Muscle layer of colon (tissue), 2 donors: Measurements from ENCODE around the gene TMTC1.

Source experiments
- H3K27ac ChIP-seq: one replicate; pipeline ENCODE4 v1.7.0; 2013; ENCODE audit warnings: low read depth, mild to moderate bottlenecking, low read length, moderate library complexity
- H3K27me3 ChIP-seq, 2 donors: one replicate each; pipeline ENCODE4 v1.7.0; 2013; ENCODE audit warnings: low read length in 2 of 2, mild to moderate bottlenecking in 2 of 2; ENCODE audit not compliant: insufficient read depth in 2 of 2, control insufficient read depth in 1 of 2
- H3K36me3 ChIP-seq: one replicate; pipeline ENCODE4 v1.7.0; 2013; ENCODE audit warnings: mild to moderate bottlenecking, low read length; ENCODE audit not compliant: insufficient read depth
- H3K4me1 ChIP-seq: one replicate; pipeline ENCODE4 v1.7.0; 2013; ENCODE audit warnings: mild to moderate bottlenecking, low read length; ENCODE audit not compliant: insufficient read depth
- H3K4me3 ChIP-seq, 2 donors: one replicate each; pipeline ENCODE4 v1.7.0; 2013; ENCODE audit warnings: low read length in 2 of 2, low read depth in 1 of 2, mild to moderate bottlenecking in 1 of 2, moderate library complexity in 1 of 2
- H3K9ac ChIP-seq: one replicate; pipeline ENCODE4 v1.7.0; 2013; ENCODE audit warnings: low read length
- H3K9me3 ChIP-seq: one replicate; pipeline ENCODE4 v1.7.0; 2013; ENCODE audit warnings: mild to moderate bottlenecking, low read length
- donor health status: abdominal sarcoma.
- donor health status: Adenocarcinoma of cecum.

TMTC1 gene

GRCh38 chr12:29751676-29752075 lies 32.1 kb downstream of the TMTC1 start:
- Histone ChIP-seq H3K27ac (no peak overlapping the region), H3K4me1 (peaks cover 15% of the 10 kb centered on the region), H3K9ac (no peak overlapping the region), H3K9me3 (no peaks in the 10 kb centered on the region), H3K27me3 (no peaks in the 10 kb centered on the region), H3K4me3 (no peak overlapping the region), H3K36me3 (peaks cover 14% of the 10 kb centered on the region)

- Histone ChIP-seq H3K27ac (no peak overlapping the region), H3K9ac (no peak overlapping the region), H3K27me3 (no peaks in the 10 kb centered on the region), H3K4me1 (peaks cover 15% of the 10 kb centered on the region), H3K9me3 (no peaks in the 10 kb centered on the region), H3K36me3 (peaks cover 14% of the 10 kb centered on the region), H3K4me3 (no peak overlapping the region)
Measured at GRCh38 chr12:29750928-29751220, 32.9 kb downstream of the TMTC1 start.

GRCh38 chr12:29750131-29750927 lies 33.4 kb downstream of the TMTC1 start:
- H3K27me3 ChIP-seq, result no peaks in the 10 kb centered on the region
- H3K36me3 ChIP-seq, result peaks cover 14% of the 10 kb centered on the region
- peaks cover 15% of the 10 kb centered on the region for H3K4me1 ChIP-seq
- no peak overlapping the region for H3K4me3 ChIP-seq
- no peaks in the 10 kb centered on the region for H3K9me3 ChIP-seq
- H3K9ac ChIP-seq, result no peak overlapping the region
- no peak overlapping the region for H3K27ac ChIP-seq

- Histone ChIP-seq H3K9me3 (no peaks in the 10 kb centered on the region), H3K27ac (no peak overlapping the region), H3K9ac (no peak overlapping the region), H3K27me3 (no peaks in the 10 kb centered on the region), H3K4me3 (no peak overlapping the region), H3K36me3 (no peaks in the 10 kb centered on the region), H3K4me1 (peaks cover 6% of the 10 kb centered on the region)
Measured at GRCh38 chr12:29744365-29744764, 39.4 kb downstream of the TMTC1 start.

GRCh38 chr12:29743801-29744200 lies 39.9 kb downstream of the TMTC1 start:
- H3K4me1 ChIP-seq, result peaks cover 11% of the 10 kb centered on the region
- no peaks in the 10 kb centered on the region for H3K27me3 ChIP-seq
- H3K9ac ChIP-seq, result no peak overlapping the region
- H3K9me3 ChIP-seq, result no peaks in the 10 kb centered on the region
- H3K36me3 ChIP-seq, result no peaks in the 10 kb centered on the region
- H3K4me3 ChIP-seq, result no peak overlapping the region
- no peak overlapping the region for H3K27ac ChIP-seq

- H3K9ac ChIP-seq, result no peak overlapping the region
- H3K36me3 ChIP-seq, result no peaks in the 10 kb centered on the region
- H3K27ac ChIP-seq, result no peak overlapping the region
- H3K4me1 ChIP-seq, result peaks cover 15% of the 10 kb centered on the region
- H3K4me3 ChIP-seq, result no peak overlapping the region
- H3K9me3 ChIP-seq, result no peaks in the 10 kb centered on the region
- no peaks in the 10 kb centered on the region for H3K27me3 ChIP-seq
Measured at GRCh38 chr12:29743077-29743476, 40.7 kb downstream of the TMTC1 start.

GRCh38 chr12:29742646-29743045 lies 41.1 kb downstream of the TMTC1 start:
- Histone ChIP-seq H3K9me3 (no peaks in the 10 kb centered on the region), H3K4me1 (peaks cover 18% of the 10 kb centered on the region), H3K36me3 (no peaks in the 10 kb centered on the region), H3K4me3 (no peak overlapping the region), H3K9ac (no peak overlapping the region), H3K27me3 (no peaks in the 10 kb centered on the region), H3K27ac (no peak overlapping the region)

- H3K9ac ChIP-seq, result no peak overlapping the region
Measured at GRCh38 chr12:29741342-29742241, 42.1 kb downstream of the TMTC1 start.

GRCh38 chr12:29739279-29739991 lies 44.3 kb downstream of the TMTC1 start:
- H3K27ac ChIP-seq, result no peak overlapping the region

More at GRCh38 chr12:29741342-29742241, 42.1 kb downstream of the TMTC1 start:
- H3K36me3 ChIP-seq, result no peaks in the 10 kb centered on the region
- no peak overlapping the region for H3K4me3 ChIP-seq
- H3K4me1 ChIP-seq, result peaks cover 21% of the 10 kb centered on the region
- H3K27ac ChIP-seq, result no peak overlapping the region
- H3K27me3 ChIP-seq, result no peaks in the 10 kb centered on the region
- H3K9me3 ChIP-seq, result no peaks in the 10 kb centered on the region

GRCh38 chr12:29738365-29738764 lies 45.4 kb downstream of the TMTC1 start:
- Histone ChIP-seq H3K4me1 (peaks cover 44% of the 10 kb centered on the region), H3K27ac (no peak overlapping the region), H3K4me3 (no peak overlapping the region), H3K9ac (no peak overlapping the region), H3K27me3 (no peaks in the 10 kb centered on the region), H3K9me3 (no peaks in the 10 kb centered on the region), H3K36me3 (no peaks in the 10 kb centered on the region)

More at GRCh38 chr12:29739279-29739991, 44.3 kb downstream of the TMTC1 start:
- Histone ChIP-seq H3K9me3 (no peaks in the 10 kb centered on the region), H3K4me3 (no peak overlapping the region), H3K4me1 (peaks cover 34% of the 10 kb centered on the region), H3K36me3 (no peaks in the 10 kb centered on the region), H3K9ac (no peak overlapping the region), H3K27me3 (no peaks in the 10 kb centered on the region)

GRCh38 chr12:29737644-29738043 lies 46.1 kb downstream of the TMTC1 start:
- Histone ChIP-seq H3K4me1 (peaks cover 47% of the 10 kb centered on the region), H3K27me3 (no peaks in the 10 kb centered on the region), H3K9me3 (no peaks in the 10 kb centered on the region), H3K27ac (no peak overlapping the region), H3K36me3 (no peaks in the 10 kb centered on the region), H3K4me3 (no peak overlapping the region), H3K9ac (no peak overlapping the region)
